ENCODE results near the gene CSRNP3. TPM values are rescaled to one million over a fixed set of nuclear protein-coding genes. Genes with fewer than 3 reads are reported as not detected.

CSRNP3 gene
- total and polyA plus RNA-seq, 2 donors, result 1.8 to 34.1 TPM

DNA sequence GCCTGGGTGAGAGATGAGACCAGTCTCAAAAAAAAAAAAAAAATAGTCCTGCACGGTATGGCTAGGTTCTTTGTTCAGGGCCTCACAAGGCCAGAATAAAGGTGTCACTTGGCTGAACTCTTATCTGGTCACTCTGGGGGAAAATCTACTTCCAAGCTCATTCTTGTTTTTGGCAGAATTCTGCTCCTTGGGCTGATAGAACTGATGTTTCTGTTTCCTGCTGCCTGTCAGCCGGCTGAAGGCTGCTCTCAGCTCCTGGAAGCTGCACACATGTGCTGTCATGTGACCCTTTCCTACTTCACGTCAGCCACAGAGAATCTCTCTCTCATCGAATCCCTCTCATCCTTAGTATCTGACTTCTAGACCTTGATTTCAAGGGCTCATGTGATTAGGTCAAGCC lies 10.4 kb downstream of the CSRNP3 start:
- Histone ChIP-seq H3K4me3 (ENCODE audit: low read depth, low read length) (no peak overlapping the region), H3K4me1 (ENCODE audit: insufficient read depth) (no peaks in the 10 kb centered on the region), H3K36me3 (ENCODE audit: insufficient read depth) (peaks cover 3% of the 10 kb centered on the region), H3K27ac (ENCODE audit: low read depth) (no peak overlapping the region)
- no peak for DNase-seq (ENCODE audit: extremely low spot score)
- 71% methylated on average over 4 of the region's 4 CpGs for WGBS

DNA sequence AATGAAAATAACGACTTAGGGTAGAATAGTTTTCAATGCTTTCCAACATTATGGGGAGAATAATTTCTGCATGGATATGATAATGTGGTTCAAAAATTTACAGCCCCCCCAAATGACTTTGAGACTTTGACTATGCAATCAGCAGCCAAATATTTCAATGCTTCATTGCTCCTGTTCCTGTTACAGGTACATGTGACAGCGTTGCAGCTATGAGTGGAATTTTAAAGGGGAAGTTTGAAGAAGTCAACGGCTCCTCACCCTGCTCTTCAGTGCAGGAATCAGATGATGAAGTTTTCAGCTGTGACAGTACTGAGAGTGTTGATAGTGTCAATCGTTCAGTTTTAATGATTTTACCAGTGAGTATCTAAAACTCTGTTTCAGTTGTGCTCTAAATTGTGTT lies 25.1 kb downstream of the CSRNP3 start:
- no peak for DNase-seq (ENCODE audit: extremely low spot score)
- Histone ChIP-seq H3K27ac (ENCODE audit: low read depth) (no peak overlapping the region), H3K4me3 (ENCODE audit: low read depth, low read length) (no peak overlapping the region), H3K36me3 (ENCODE audit: insufficient read depth) (no peaks in the 10 kb centered on the region), H3K4me1 (ENCODE audit: insufficient read depth) (no peaks in the 10 kb centered on the region)
- WGBS, result 81% methylated on average over 4 of the region's 4 CpGs

DNA sequence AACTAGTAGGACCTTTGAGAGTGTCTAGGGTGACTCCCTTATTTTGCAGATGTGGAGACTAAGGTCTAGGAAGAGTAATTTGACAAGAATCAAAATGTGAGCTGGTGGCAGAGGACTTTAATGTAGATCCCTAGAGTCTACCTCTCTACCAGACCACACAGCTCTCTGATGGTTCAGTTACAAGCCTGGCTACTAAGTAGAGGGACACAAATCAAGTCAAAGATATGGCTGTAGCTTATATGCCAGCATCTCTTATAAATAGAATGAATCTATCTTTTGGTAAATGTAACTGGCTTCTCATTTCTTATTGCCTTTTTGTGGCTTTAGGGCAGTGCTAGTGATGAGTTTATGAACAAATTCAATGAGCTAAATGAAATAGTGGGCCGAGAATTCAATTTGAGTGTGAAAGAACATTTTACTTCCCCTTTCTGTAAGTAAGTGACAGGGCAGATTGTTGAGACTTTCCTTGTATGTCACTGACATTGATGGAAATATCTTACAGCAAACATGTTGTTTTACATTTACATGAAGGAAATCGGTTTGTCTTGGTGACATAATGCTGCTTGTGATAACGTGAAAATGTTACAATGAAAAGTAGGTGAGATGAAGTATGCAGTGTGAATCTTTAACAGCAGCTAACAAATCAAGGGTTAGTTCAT lies 28.3 kb downstream of the CSRNP3 start:
- H3K4me3 ChIP-seq (ENCODE audit: low read depth, low read length), result no peak overlapping the region
- 76% methylated on average over 3 of the region's 3 CpGs for WGBS

DNA sequence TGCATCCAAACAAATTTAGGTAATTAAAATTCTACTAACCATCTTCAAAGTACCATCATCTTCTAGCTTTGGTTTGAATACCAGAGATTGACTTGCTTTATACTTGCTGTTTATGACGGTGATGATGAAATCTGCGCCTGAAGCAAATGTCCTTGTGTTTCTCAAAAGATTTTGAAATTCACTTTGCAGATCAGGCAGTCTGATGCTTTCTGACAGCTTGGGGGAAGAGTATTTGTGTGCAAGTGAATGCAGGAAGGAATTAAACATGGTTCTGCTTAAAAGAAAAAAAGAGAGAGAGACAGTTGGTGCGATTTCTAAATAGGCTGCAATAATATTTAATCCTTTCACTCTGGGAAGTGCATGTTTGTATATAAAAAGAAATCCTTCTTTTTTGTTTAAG lies 29.6 kb downstream of the CSRNP3 start:
- no peak for DNase-seq (ENCODE audit: extremely low spot score)
- Histone ChIP-seq H3K27ac (ENCODE audit: low read depth) (no peak overlapping the region), H3K4me1 (ENCODE audit: insufficient read depth) (no peaks in the 10 kb centered on the region), H3K4me3 (ENCODE audit: low read depth, low read length) (no peak overlapping the region), H3K36me3 (ENCODE audit: insufficient read depth) (no peaks in the 10 kb centered on the region)
- WGBS, result 71% methylated on average over 3 of the region's 3 CpGs

More for the DNA sequence above, 28.3 kb downstream of the CSRNP3 start:
- H3K27ac ChIP-seq (ENCODE audit: low read depth), result no peak overlapping the region
- H3K4me1 ChIP-seq (ENCODE audit: insufficient read depth), result no peaks in the 10 kb centered on the region
- H3K36me3 ChIP-seq (ENCODE audit: insufficient read depth), result no peaks in the 10 kb centered on the region
- DNase-seq (ENCODE audit: extremely low spot score), result no peak

DNA sequence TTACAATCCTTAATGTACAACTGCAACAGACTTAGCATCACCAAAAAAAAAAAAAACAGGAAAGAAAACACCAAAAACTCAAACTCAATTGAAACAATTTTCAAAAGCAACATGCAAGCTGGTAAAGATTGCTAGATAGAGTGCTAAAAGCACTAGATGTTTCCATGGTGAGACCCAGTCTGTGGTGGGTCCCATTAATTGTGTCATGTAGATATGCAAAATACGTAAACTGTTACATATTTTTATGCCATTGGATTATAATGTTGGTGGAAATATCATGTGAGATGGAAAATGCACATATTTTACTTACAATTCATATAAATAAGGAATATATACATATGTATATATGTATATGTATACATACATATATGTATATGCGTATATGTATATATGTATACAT lies 30.5 kb downstream of the CSRNP3 start:
- 96% methylated on average over 2 of the region's 2 CpGs for WGBS
- Histone ChIP-seq H3K4me1 (ENCODE audit: insufficient read depth) (no peaks in the 10 kb centered on the region), H3K27ac (ENCODE audit: low read depth) (no peak overlapping the region), H3K4me3 (ENCODE audit: low read depth, low read length) (no peak overlapping the region), H3K36me3 (ENCODE audit: insufficient read depth) (no peaks in the 10 kb centered on the region)
- no peak for DNase-seq (ENCODE audit: extremely low spot score)

DNA sequence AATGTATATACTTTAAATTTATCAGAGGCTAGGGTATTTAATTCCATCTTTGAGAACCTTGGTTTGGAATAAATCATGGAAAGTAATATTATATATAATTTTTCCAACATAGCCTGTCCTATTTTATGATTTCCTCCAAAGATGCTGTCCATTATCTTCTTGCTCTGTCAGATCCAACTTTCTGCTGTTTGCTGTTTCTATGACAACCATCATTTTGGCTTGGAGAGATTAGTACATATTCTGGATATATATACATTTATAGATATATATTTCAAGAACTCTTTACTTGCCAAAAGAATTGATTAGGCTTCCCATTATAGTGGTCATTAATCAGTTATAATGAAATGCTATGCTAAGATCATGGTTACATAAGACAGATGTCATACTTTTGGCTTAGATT lies 31.3 kb downstream of the CSRNP3 start:
- H3K36me3 ChIP-seq (ENCODE audit: insufficient read depth), result no peaks in the 10 kb centered on the region
- no peak overlapping the region for H3K27ac ChIP-seq (ENCODE audit: low read depth)

DNA sequence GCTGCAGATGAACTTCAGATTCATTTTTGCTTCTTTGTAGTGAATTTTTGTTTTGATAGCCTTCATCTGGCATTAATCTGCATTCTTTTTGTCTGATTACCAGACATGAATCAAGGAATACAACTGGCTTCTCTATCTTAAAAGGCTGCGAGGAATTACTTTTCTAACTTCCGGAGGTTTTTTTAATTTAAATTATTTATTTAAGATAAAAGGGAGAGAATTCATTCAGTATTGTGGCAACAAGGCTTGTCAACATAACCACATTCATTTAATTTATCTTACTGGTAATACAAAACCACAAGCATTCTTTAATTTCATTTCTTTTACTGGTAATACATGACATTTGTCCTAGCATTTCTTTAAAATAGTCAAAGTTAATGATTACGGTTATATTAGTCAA lies 36.0 kb downstream of the CSRNP3 start:
- no peak for DNase-seq (ENCODE audit: extremely low spot score)
- H3K4me3 ChIP-seq (ENCODE audit: low read depth, low read length), result no peak overlapping the region
- WGBS, result 66% methylated on average over 3 of the region's 3 CpGs
- no peak overlapping the region for H3K27ac ChIP-seq (ENCODE audit: low read depth)
- H3K36me3 ChIP-seq (ENCODE audit: insufficient read depth), result no peaks in the 10 kb centered on the region
- H3K4me1 ChIP-seq (ENCODE audit: insufficient read depth), result no peaks in the 10 kb centered on the region

More for the DNA sequence above, 31.3 kb downstream of the CSRNP3 start:
- no peak overlapping the region for H3K4me3 ChIP-seq (ENCODE audit: low read depth, low read length)
- no peak for DNase-seq (ENCODE audit: extremely low spot score)
- no peaks in the 10 kb centered on the region for H3K4me1 ChIP-seq (ENCODE audit: insufficient read depth)

DNA sequence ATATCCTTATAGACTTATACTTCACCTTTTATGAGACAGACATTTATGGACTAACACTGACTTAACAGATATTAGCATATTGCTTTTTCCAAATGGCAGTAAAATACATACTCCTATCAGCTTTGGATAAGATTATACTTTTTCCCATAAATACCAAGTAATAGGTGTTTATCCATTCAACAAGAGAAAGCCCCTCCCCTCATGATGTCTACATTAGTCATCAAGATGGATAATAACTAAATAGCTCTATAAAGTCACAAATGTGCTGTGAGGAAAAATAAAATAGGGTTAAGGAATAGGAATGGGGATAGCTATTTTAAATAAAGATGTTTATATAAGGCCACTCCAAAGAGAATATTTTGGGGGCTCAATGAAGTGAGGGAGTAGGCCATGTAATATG lies 39.4 kb downstream of the CSRNP3 start:
- DNase-seq (ENCODE audit: extremely low spot score), result no peak
- no peak overlapping the region for H3K4me3 ChIP-seq (ENCODE audit: low read depth, low read length)

DNA sequence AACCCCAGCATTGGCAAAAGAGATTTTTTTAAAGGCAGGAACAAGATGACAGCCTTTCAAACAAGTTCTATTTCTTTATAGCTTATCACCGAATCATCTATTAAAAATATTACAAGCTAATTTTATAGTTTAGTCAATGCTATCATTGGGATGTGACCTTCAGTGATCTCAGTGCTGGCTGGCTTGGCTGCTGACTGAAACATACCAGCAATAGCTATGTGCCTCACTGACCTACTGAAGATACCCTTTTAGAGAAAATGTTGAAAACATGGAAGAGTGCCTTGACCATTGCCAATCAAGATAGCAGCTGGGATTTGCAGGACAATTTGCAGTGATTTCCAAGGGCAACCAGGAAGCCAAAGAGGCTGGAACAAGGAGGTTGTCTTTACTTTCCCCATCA lies 44.0 kb downstream of the CSRNP3 start:
- no peaks in the 10 kb centered on the region for H3K36me3 ChIP-seq (ENCODE audit: insufficient read depth)
- 75% methylated on average over 1 of the region's 1 CpG for WGBS

More for the DNA sequence above, 39.4 kb downstream of the CSRNP3 start:
- Histone ChIP-seq H3K36me3 (ENCODE audit: insufficient read depth) (no peaks in the 10 kb centered on the region), H3K4me1 (ENCODE audit: insufficient read depth) (no peaks in the 10 kb centered on the region), H3K27ac (ENCODE audit: low read depth) (no peak overlapping the region)

DNA sequence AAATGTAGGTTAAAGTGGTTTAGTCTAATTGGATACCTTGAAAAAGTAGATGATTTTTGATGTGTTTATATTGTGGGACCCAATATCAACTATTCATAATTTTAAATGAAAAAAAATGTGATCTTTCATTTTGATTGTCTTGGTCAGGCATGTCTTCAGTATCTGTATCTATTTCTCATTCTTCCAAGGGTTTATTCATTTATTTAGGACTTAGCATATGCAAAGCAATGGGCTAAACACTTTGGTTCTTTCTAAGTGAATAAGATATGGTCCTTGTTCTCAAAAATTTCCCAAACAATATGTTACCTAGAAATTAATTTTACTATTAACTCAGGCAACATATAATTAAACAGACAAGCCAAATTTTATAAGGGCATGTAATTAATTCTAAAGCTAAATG lies 49.1 kb downstream of the CSRNP3 start:
- Histone ChIP-seq H3K36me3 (ENCODE audit: insufficient read depth) (no peaks in the 10 kb centered on the region), H3K27ac (ENCODE audit: low read depth) (no peak overlapping the region), H3K4me1 (ENCODE audit: insufficient read depth) (no peaks in the 10 kb centered on the region), H3K4me3 (ENCODE audit: low read depth, low read length) (no peak overlapping the region)
- DNase-seq (ENCODE audit: extremely low spot score), result no peak

More for the DNA sequence above, 44.0 kb downstream of the CSRNP3 start:
- H3K27ac ChIP-seq (ENCODE audit: low read depth), result no peak overlapping the region
- no peak for DNase-seq (ENCODE audit: extremely low spot score)
- H3K4me3 ChIP-seq (ENCODE audit: low read depth, low read length), result no peak overlapping the region
- H3K4me1 ChIP-seq (ENCODE audit: insufficient read depth), result no peaks in the 10 kb centered on the region

DNA sequence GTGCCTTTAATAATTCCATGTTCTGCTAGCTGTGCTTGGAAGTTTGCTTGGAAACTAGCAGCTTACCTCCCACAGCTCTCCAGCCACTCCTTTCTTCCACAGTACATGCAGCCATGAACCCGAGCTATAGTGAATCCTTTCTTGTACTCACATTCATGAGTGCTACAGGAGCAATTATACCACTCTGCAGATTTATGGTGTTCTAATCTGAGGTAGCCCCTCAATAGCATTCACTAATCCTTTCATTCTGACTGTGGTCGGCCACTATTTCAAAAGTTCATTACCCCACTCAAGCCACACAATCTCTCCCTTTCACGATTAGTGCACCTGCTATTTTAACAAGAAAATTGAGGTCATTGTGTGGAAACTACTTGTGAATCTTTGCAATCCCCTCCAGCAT lies 53.2 kb downstream of the CSRNP3 start:
- WGBS, result 82% methylated on average over 3 of the region's 3 CpGs
- Histone ChIP-seq H3K36me3 (ENCODE audit: insufficient read depth) (no peaks in the 10 kb centered on the region), H3K27ac (ENCODE audit: low read depth) (no peak overlapping the region), H3K4me1 (ENCODE audit: insufficient read depth) (no peaks in the 10 kb centered on the region), H3K4me3 (ENCODE audit: low read depth, low read length) (no peak overlapping the region)
- no peak for DNase-seq (ENCODE audit: extremely low spot score)

DNA sequence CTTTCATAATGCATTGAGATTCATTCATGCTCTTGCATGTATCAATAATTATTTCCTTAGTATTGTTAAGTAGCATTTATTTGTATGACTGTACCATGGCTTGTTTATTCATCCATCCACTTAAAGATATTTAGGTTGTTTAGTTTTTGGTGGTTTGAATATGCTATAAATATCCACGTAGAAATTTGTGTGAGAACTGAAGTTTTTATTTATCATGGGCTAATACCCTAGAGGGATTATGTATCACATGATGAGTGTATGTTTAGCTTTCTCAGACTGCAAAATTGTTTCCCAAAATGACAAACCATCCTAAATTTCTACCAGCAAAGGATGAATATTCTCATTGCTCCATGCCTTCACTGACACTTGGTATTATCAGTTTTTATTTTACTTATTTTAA lies 55.2 kb downstream of the CSRNP3 start:
- no peak for DNase-seq (ENCODE audit: extremely low spot score)
- no peak overlapping the region for H3K27ac ChIP-seq (ENCODE audit: low read depth)
- no peaks in the 10 kb centered on the region for H3K36me3 ChIP-seq (ENCODE audit: insufficient read depth)
- WGBS, result 41% methylated on average over 1 of the region's 1 CpG
- H3K4me3 ChIP-seq (ENCODE audit: low read depth, low read length), result no peak overlapping the region
- H3K4me1 ChIP-seq (ENCODE audit: insufficient read depth), result no peaks in the 10 kb centered on the region

DNA sequence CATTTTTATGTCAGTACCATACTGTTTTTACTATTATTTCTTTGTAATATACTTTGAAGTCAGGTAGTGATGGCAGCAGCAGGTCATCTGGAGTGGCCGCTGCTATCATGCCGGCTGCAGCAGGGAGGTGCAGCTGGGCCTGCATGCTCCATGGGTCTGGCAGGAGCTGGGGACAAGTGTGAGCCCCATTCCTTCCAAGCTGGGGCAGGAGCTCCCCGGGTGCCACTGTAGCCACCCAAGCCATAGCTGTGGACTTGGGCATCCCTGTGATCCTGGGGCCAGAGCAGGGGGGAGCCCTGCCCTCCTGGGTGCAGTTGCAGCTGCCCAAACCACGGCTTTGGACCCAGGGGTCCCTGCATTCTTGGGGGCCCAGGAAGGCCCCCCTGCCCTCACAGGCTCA lies 59.2 kb downstream of the CSRNP3 start:
- no peaks in the 10 kb centered on the region for H3K4me1 ChIP-seq (ENCODE audit: insufficient read depth)
- H3K36me3 ChIP-seq (ENCODE audit: insufficient read depth), result no peaks in the 10 kb centered on the region
- H3K27ac ChIP-seq (ENCODE audit: low read depth), result no peak overlapping the region
- 98% methylated on average over 4 of the region's 4 CpGs for WGBS
- DNase-seq (ENCODE audit: extremely low spot score), result no peak
- H3K4me3 ChIP-seq (ENCODE audit: low read depth, low read length), result no peak overlapping the region

DNA sequence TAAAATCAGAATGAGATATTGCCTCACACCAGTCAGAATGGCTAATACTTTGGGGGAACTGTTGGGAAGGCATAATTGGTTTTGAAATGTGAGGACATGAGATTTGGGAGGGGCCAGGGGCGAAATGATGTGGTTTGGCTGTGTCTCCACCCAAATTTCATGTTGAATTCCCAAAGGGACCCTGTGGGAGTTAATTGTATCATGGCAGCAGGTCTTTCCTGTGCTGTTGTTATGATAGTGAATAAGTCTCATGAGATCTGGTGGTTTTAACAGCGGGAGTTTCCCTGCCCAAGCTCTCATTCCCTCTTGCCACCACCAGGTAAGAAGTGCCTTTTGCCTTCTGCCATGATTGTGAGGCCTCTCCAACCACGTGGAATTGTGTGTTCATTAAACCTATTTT lies 59.6 kb downstream of the CSRNP3 start:
- H3K4me1 ChIP-seq (ENCODE audit: insufficient read depth), result no peaks in the 10 kb centered on the region
- H3K4me3 ChIP-seq (ENCODE audit: low read depth, low read length), result no peak overlapping the region
- no peak for DNase-seq (ENCODE audit: extremely low spot score)
- H3K36me3 ChIP-seq (ENCODE audit: insufficient read depth), result no peaks in the 10 kb centered on the region
- WGBS, result 91% methylated on average over 3 of the region's 3 CpGs
- H3K27ac ChIP-seq (ENCODE audit: low read depth), result no peak overlapping the region

DNA sequence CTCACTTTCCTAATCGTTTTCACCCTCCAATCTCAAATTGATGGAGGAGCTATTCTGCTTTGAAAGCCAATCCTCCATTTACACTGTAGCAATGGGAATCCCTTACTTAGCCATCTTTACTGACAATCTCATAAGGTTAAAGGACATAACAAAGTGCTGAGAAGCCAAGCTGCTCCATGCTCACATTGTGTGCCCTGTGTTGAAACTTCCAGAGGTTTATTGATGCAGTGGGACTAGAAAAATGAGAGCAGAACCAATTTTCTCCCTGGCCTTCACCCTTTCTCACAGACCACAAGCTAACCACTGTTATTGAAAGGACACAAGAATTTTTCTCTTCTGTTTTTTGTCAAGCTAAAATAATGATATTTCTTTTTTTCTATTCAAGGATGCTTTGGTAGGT lies 63.8 kb downstream of the CSRNP3 start:
- Histone ChIP-seq H3K36me3 (ENCODE audit: insufficient read depth) (no peaks in the 10 kb centered on the region), H3K4me1 (ENCODE audit: insufficient read depth) (no peaks in the 10 kb centered on the region), H3K27ac (ENCODE audit: low read depth) (no peak overlapping the region), H3K4me3 (ENCODE audit: low read depth, low read length) (no peak overlapping the region)
- DNase-seq (ENCODE audit: extremely low spot score), result no peak
- WGBS, result 67% methylated on average over 1 of the region's 1 CpG
